IPS-15b (cell line): Measurements from ENCODE around the gene APOL5.
"Not testable (repeated sequence)": the region's sequence is repeated elsewhere in the genome, so short reads cannot be mapped to it uniquely, and the experiment has no call there.

Source experiments
- H3K27me3 ChIP-seq: one replicate; pipeline ENCODE4 v1.6.1; 2013; ENCODE audit warnings: low read length; ENCODE audit not compliant: control insufficient read depth, insufficient read depth
- H3K36me3 ChIP-seq: one replicate; pipeline ENCODE4 v1.6.1; 2013; ENCODE audit warnings: low read length; ENCODE audit not compliant: control insufficient read depth, insufficient read depth
- H3K4me1 ChIP-seq: one replicate; pipeline ENCODE4 v1.6.1; 2013; ENCODE audit warnings: mild to moderate bottlenecking, low read length; ENCODE audit not compliant: control insufficient read depth, insufficient read depth
- H3K4me3 ChIP-seq: one replicate; pipeline ENCODE4 v1.5.1; 2013; ENCODE audit warnings: low read depth, low read length
- H3K9ac ChIP-seq: one replicate; pipeline ENCODE4 v1.6.1; 2013; ENCODE audit warnings: low read depth, mild to moderate bottlenecking, low read length
- H3K9me3 ChIP-seq: one replicate; pipeline ENCODE4 v1.6.1; 2013; ENCODE audit warnings: mild to moderate bottlenecking, low read length; ENCODE audit not compliant: control insufficient read depth, insufficient read depth

APOL5 gene

GRCh38 chr22:35717572-35717971 lies at the start of gene APOL5:
APOL5 (plus strand) TSS chr22:35717872; CDS start chr22:35717872, 0 bp downstream.
- Histone ChIP-seq H3K4me1 (no peaks in the 10 kb centered on the region), H3K36me3 (no peaks in the 10 kb centered on the region), H3K27me3 (no peaks in the 10 kb centered on the region), H3K9ac (no peak within 1 kb of the TSS), H3K4me3 (no peak within 1 kb of the TSS), H3K9me3 (no peaks in the 10 kb centered on the region)

GRCh38 chr22:35674335-35674734 lies 43.3 kb upstream of the APOL5 start:
- Histone ChIP-seq H3K4me3 (no peak overlapping the region), H3K9ac (no peak overlapping the region), H3K9me3 (peaks cover 4% of the 10 kb centered on the region), H3K4me1 (no peaks in the 10 kb centered on the region), H3K36me3 (no peaks in the 10 kb centered on the region), H3K27me3 (no peaks in the 10 kb centered on the region)

DNA sequence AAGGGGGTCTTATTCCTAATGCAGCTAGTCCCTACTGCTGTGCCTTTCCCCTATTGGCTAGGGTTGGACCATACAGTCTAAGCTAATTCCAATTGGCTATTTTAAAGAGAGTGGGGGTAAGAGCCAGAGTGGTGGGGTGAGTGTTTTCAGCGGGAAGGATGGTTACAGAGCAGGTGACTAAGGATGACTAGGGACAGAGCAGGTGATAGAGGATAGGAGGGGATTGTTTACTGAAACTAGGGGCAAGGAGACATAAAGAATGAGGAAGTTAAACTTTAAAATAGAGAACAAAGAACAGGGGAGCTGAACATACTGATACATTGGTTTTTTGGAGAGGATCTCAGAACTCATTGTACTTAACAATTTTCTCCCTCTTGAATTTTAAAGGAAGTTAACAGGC lies 41.6 kb upstream of the APOL5 start:
- not testable (repeated sequence) for H3K9ac ChIP-seq, H3K4me1 ChIP-seq, H3K36me3 ChIP-seq, H3K4me3 ChIP-seq, H3K9me3 ChIP-seq, H3K27me3 ChIP-seq

DNA sequence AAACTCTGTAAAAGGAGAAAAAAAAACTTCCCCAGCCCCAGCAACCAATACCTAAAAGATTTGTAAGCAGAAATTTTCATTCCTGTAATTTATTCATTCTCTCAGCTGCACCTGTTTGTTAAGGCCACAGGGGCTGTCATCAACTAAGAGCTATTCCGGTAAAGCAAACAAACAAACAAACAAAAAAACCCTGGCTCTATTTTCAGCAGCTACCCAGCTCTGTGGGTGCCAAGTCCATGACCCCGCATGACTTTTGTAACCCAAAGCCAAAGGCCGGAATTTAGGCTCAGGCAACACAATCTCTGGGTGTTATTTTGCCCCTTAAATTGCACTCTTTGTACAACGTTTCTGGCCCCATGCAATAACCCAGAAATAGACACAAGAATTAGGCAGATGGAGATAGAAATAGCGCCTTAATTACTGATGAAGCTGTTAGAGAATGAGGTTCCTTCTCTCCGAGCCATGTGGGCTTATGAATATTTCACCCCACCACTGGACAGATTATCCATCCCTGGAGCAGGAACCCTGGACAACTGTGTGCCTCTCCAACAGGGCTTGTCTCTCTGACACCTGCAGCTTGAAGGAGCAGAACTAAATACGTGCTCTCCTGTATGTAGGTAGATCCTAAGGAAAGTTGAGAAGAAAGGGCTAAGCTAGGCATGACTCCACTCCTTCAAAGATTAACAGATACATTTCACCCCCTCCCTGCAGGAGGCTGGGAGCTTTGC lies 40.0 kb upstream of the APOL5 start:
- Histone ChIP-seq H3K27me3 (no peaks in the 10 kb centered on the region), H3K4me3 (no peak overlapping the region), H3K9me3 (peaks cover 11% of the 10 kb centered on the region), H3K9ac (no peak overlapping the region), H3K36me3 (no peaks in the 10 kb centered on the region), H3K4me1 (no peaks in the 10 kb centered on the region)

- Histone ChIP-seq H3K4me3 (no peak overlapping the region), H3K4me1 (no peaks in the 10 kb centered on the region), H3K27me3 (no peaks in the 10 kb centered on the region), H3K36me3 (no peaks in the 10 kb centered on the region), H3K9ac (no peak overlapping the region), H3K9me3 (peaks cover 11% of the 10 kb centered on the region)
Observed at GRCh38 chr22:35678836-35679235, 38.8 kb upstream of the APOL5 start.

GRCh38 chr22:35679492-35679891 lies 38.2 kb upstream of the APOL5 start:
- H3K9me3 ChIP-seq = peaks cover 11% of the 10 kb centered on the region
- H3K4me3 ChIP-seq, H3K9ac ChIP-seq, H3K36me3 ChIP-seq, H3K27me3 ChIP-seq, H3K4me1 ChIP-seq: not testable (repeated sequence)

GRCh38 chr22:35681454-35682052 lies 36.1 kb upstream of the APOL5 start:
- Histone ChIP-seq H3K27me3 (no peaks in the 10 kb centered on the region), H3K4me3 (no peak overlapping the region), H3K9ac (no peak overlapping the region), H3K4me1 (no peaks in the 10 kb centered on the region), H3K36me3 (no peaks in the 10 kb centered on the region), H3K9me3 (peaks cover 7% of the 10 kb centered on the region)

- Histone ChIP-seq H3K4me1 (no peaks in the 10 kb centered on the region), H3K36me3 (no peaks in the 10 kb centered on the region), H3K9ac (no peak overlapping the region), H3K4me3 (no peak overlapping the region), H3K9me3 (peaks cover 7% of the 10 kb centered on the region), H3K27me3 (no peaks in the 10 kb centered on the region)
Observed at GRCh38 chr22:35683560-35683959, 34.1 kb upstream of the APOL5 start.

DNA sequence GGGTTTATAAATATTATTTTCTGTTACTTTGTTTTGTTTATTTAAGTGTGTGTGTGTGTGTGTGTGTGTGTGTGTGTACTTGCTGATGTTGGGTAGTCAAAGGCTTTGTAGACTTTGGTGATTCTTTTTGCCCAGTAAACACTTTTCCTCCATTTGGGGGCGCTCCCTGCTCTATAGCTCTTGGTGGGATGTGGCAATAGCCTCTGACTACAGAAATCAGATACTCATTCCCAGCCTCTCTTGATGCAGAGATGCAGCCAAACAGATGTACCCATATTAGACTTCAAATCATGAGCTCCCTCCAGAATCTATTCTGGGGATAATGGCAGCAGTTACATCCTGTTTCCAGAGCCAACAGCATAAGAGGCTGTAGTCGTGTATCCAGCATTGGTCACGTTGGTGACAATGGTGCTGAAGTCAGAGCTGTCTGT lies 33.4 kb upstream of the APOL5 start:
- Histone ChIP-seq H3K4me3 (no peak overlapping the region), H3K9me3 (peaks cover 7% of the 10 kb centered on the region)

GRCh38 chr22:35684732-35685131 lies 32.9 kb upstream of the APOL5 start:
- Histone ChIP-seq H3K9ac (no peak overlapping the region), H3K4me1 (no peaks in the 10 kb centered on the region), H3K4me3 (no peak overlapping the region), H3K36me3 (no peaks in the 10 kb centered on the region), H3K27me3 (no peaks in the 10 kb centered on the region), H3K9me3 (peaks cover 7% of the 10 kb centered on the region)

More for the DNA sequence above, 33.4 kb upstream of the APOL5 start:
- no peaks in the 10 kb centered on the region for H3K4me1 ChIP-seq
- H3K27me3 ChIP-seq = no peaks in the 10 kb centered on the region
- no peak overlapping the region for H3K9ac ChIP-seq
- no peaks in the 10 kb centered on the region for H3K36me3 ChIP-seq

DNA sequence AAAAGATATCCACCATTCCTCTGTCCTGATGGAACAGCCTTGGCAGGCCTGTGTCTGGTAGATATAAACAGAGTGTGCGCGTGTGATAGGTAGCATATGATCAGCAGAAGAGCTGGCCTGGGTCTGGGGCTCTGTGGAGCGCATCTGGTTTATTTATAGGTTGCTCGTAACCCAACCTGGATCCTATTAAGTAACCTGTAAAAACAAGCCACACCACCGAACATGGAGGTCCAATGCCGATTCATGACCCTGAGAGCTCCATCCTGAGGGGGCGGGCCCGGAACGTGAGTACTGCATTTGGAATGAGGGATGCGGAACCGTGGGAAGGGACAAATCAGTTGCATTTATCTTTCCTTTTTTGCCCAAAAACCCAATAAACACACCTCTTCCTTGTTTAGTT lies 31.9 kb upstream of the APOL5 start:
- Histone ChIP-seq H3K9me3 (peaks cover 7% of the 10 kb centered on the region), H3K36me3 (no peaks in the 10 kb centered on the region), H3K4me1 (no peaks in the 10 kb centered on the region), H3K27me3 (no peaks in the 10 kb centered on the region), H3K4me3 (no peak overlapping the region), H3K9ac (no peak overlapping the region)

DNA sequence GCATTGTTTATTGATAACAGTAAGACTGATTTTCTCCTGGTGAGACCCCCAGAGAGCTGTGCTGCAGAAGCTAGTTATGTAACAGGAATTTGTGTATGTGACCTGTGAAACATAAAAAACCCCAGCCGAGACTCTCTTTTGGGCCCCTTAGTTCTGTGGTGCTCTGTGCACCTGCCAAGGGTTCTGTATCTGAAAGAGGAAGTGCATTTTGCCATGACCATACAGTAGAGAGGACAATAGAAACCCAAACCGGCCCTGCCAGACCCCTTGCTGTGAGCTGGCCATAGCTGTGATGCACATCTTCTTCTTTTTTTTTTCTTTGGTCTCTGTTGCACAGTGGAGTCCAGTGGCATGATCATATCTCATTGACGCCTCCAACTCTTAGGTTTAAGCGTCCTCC lies 31.4 kb upstream of the APOL5 start:
- Histone ChIP-seq H3K4me1 (no peaks in the 10 kb centered on the region), H3K9ac (no peak overlapping the region), H3K36me3 (no peaks in the 10 kb centered on the region), H3K4me3 (no peak overlapping the region), H3K9me3 (peaks cover 5% of the 10 kb centered on the region), H3K27me3 (no peaks in the 10 kb centered on the region)
